OCI-M2 (cell line): ENCODE measurements around the gene NALCN.

Source experiments
- DNase-seq: peaks from one replicate; lab custom pipeline; 2025; ENCODE audit not compliant: unreplicated experiment; lab: John Stamatoyannopoulos, UW

Gene NALCN

GRCh38 chr13:101415358-101416174 is 742 bp downstream of the NALCN start:
- no peak for DNase-seq

- DNase-seq = no peak
These were observed 4.2 kb downstream of the NALCN start for GRCh38 chr13:101412076-101412475.

GRCh38 chr13:101408992-101409656 is 7.2 kb downstream of the NALCN start:
- DNase-seq = no peak

- DNase-seq = no peak
These were observed 8.2 kb downstream of the NALCN start for GRCh38 chr13:101408154-101408553.

- DNase-seq = no peak
These were observed 9.5 kb downstream of the NALCN start for GRCh38 chr13:101406791-101407190.

DNA sequence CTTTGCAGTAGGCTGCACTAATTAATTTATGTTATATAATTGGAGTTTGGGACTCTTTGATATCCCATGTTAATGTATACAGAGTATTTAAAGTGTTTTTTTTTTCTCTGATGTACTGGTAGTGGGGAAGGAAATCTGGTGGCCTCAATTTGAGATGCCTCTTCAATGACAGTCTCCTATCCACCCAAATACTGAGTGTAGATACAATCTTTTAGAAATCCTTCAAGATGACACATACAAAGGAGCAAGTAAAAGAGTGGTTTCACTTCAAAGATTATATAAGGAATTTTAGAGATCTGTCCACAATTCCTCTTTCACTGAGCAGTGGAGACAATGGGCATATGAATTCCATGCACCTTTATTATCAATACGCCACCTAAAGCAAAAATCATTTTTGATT is 15.1 kb downstream of the NALCN start:
- DNase-seq = no peak

DNA sequence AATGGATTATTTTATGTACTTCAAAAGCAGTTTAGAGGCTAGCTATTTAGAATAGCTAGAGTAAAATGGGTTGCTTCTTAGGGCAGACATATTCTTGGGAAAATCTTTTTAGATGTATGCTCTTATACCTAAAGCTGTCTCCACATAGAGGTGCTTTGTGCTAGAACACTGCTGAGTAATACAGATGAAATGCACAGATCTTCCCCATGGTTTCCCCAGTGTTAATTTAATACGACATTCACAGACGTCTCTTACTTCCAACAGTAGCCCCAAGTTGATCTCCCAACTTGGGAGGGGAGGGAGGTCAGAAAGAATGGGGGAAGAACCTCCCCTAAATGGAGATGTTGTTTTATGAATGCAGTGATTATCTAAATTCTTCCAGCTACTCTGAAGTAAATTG is 16.9 kb downstream of the NALCN start:
- DNase-seq = no peak

GRCh38 chr13:101398920-101399319 is 17.4 kb downstream of the NALCN start:
- DNase-seq = no peak

DNA sequence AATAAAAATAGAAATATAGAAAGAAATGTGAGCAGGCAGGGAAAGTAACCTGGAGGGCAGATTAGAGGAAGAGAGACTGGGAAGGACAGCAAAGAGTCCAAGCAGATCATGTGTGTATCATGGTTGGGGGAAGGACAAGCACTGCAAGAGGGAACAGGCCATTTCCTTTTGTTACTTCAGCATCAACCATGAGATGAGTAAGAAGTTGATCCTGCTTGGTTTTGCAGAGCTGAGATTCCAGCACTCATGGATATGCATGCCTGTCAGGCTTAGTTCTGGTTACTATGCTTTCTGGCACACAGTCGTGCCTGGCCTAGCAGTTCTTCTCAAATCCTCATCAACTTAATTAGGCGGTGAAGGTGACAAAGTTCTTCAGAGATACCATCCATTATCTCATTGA is 18.1 kb downstream of the NALCN start:
- no peak for DNase-seq

- DNase-seq = no peak
These were observed 18.6 kb downstream of the NALCN start for GRCh38 chr13:101397742-101398141.

- DNase-seq = no peak
These were observed 21.7 kb downstream of the NALCN start for GRCh38 chr13:101394605-101395004.

DNA sequence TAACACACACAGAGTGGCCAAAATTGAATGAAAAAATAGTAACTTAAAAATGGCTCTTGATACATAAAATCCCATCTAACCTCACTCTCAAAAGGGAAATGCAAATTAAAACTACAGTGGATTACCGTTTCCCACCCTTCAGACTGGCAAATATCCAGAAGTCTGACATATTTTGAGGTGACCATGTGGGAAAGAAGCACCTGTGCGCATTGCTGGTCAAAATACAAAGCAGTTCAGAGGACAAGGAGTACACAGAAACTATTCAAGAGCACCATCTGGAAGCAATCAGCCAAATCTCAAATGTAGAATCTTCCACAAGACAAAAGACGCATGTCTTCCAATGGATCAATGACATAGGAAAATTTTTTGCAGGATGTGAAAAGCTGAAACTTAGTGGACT is 23.2 kb downstream of the NALCN start:
- DNase-seq = no peak

- DNase-seq = no peak
These were observed 25.8 kb downstream of the NALCN start for GRCh38 chr13:101390461-101390860.

DNA sequence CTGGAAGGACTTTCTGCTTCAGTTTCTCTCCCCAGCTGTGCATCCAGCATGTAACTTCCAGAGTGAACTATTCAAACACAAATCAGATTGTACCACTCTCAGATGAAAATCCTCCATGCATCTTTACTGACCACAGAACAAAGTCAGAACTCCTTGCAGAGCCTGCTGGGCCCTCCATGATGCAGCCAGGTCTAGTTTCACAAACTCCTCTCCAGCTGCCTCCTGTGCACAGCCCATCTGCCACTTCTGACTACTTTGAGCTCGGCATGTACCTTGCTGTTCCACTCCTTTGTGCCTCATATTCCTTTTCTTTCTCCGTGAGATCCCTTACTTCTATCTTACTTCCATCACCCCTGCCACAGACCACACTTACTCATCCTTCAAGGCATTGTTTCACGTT is 31.4 kb downstream of the NALCN start:
- DNase-seq = no peak

DNA sequence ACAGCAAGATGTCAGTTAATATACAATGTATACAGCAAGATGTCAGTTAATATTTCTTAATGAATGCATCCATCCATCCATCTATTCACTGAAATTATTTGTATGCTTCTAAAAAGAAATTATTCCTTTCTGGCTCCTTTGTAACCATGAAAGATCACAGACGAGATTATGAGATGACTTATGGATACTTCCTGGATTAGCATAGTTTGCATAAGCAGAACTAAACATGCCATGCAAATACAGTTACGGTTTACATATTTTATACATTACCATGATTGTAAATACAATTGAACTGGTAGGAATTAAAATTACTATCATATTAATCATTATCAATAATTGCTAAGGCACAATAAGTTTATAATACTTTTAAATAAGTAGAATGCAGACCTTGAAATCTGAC is 32.7 kb downstream of the NALCN start:
- DNase-seq = no peak

DNA sequence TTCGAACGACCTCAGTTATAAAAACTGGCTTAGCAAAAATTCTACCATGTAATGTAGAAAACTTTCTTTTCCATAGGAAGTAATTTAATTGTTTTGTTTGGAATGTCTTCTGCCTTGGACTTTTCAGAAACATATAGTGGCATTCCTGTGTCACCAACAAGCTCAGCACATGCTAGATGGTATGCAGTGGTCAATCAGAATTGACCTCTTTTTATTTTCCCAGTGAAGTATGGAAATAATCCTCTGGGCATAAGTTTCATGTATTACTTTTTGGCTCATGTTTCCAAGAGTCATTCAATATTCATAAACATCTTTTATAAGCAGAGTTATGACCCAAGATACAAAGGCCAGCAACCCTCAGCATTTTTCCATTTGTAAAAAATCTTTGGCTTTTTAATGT is 33.6 kb downstream of the NALCN start:
- no peak for DNase-seq

DNA sequence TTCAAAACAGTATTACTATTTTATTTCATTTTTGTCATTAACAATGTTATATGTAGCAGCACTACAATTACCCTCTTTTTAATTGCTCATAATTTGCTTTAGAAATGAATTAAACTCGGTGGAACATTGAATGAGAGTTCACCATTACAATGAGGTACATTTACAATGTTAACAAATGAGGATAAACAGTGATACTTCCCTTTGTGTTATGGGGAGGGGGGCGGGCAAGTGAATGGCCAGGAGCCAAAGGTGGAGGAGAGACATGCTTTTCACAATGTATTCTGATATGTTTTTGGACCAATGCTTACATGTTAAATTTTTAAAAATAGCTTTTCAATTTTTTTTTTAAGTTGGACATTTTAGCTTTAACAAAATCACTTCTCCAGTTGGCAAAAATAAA is 34.2 kb downstream of the NALCN start:
- no peak for DNase-seq

- DNase-seq = no peak
These were observed 55.8 kb downstream of the NALCN start for GRCh38 chr13:101360525-101360924.

GRCh38 chr13:101354895-101355294 is 61.4 kb downstream of the NALCN start:
- DNase-seq = no peak

DNA sequence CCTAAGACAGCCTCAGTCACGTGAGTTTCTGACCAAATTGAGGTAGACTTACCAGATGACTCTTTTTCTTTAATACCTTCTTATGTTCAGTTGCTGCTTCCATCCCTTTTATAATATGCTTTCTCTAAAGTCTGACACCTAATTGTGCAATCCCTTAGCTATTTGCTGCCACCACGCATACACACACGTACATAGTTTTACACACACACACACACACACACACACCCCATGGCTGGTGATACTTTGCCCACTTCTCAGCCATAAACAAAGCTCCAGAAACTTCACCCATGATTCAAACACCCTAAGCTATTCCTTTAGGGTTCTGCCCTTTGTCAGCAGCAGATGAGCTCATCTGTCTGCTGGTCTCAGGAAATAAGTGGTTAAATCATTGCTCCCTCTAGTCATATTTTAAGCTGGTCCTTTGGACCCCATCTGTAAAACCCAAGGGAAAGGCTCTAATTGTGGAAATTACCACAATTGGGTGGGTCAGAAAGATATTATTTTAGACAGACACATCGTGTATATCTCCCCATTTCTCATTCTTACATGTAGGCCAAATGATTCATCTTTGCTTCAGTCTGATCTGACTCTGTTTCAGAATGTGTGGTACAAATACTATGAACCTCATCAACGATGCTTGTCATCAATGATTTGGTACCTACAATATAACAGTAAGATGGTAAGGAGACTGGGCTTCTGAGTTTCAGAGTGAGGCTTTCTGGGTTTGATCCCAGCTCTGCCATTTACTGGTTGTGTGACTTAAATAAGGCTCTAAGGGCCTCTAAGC is 69.2 kb downstream of the NALCN start:
- no peak for DNase-seq

GRCh38 chr13:101346161-101346560 is 70.1 kb downstream of the NALCN start:
- no peak for DNase-seq
